Right ventricle myocardium superior (tissue), 1 donor: Measurements from ENCODE around the gene TP53. TPM values are rescaled to one million over a fixed set of nuclear protein-coding genes. Genes with fewer than 3 reads are reported as not detected.

Experiments
- ATAC-seq: fragments of 200-7000 bp; cut with Tn5 transposase; one replicate; pipeline ENCODE4 v1.9.1; 2020; ENCODE audit warnings: mild to moderate bottlenecking; ENCODE audit not compliant: poor library complexity
- DNase-seq: peaks from one replicate; pipeline ENCODE4 v3.0.0-alpha.2; 2020
- intact Hi-C: fragments of 100-400 bp; cut with DNase I; formaldehyde crosslinking; loops from one replicate; pipeline ENCODE4 v1.11.2; 2022
- long read RNA-seq: library from polyadenylated mRNA; unstranded; transcript quantifications from one replicate; pipeline ENCODE4 v2.0.0, GENCODE V29; 2021
- total RNA-seq: library from RNA; stranded (reverse); fragmentation: NEBNext Ultra II Directional; extraction: Animal tissue kit (Norgen Biotek cat#: 25700); gene quantifications from one replicate; pipeline ENCODE4 v1.2.1, GENCODE V29; 2021
- donor health status: DM: no; HTN: yes; CAD: no; lungs with severe emphysema.

Gene TP53
- total RNA-seq: 11.5 TPM
- long read RNA-seq, partial matches to known transcripts: 9 of 13 reads
- long read RNA-seq, other reads (novel, unspliced or antisense): 0 of 13 reads

- ATAC-seq (peak; percentile 82), DNase-seq (peak; percentile 90)
- intact Hi-C loops: no loop called here
These were observed at the start of gene TP53 for GRCh38 chr17:7687072-7687907. Gene TP53, minus strand, starts transcription at chr17:7687490. Its CDS starts 10,896 bp downstream, at chr17:7676594.

DNA sequence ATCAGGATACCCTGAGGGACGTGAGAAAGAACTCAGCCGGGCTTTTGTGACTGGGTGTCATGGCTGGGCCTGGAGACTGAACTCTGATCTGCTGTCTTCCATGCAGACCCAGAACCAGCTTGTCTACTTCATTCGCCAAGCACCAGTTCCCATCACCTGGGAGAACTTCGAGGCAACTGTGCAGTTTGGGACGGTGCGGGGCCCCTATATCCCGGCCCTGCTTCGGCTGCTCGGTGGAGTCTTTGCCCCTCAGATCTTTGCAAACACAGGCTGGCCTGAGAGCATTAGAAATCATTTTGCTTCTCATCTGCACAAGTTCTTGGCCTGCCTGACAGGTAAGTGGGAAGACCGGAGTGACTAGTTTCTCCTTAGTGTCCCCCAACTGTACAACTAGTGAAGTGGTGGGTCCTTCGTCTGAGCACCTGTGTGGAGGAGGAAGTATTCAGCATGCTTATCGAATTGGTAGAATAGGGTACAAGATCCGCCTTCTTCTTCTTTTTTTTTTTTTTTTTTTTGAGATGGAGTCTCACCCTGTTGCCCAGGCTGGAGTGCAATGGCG, 45.8 kb upstream of the TP53 start:
- no peak for ATAC-seq
- intact Hi-C loops: no loop called here
- DNase-seq: no peak

GRCh38 chr17:7729816-7730215, 42.5 kb upstream of the TP53 start:
- DNase-seq (no peak), ATAC-seq (no peak)
- intact Hi-C loops: no loop called here

GRCh38 chr17:7727886-7728285, 40.6 kb upstream of the TP53 start:
- DNase-seq (no peak), ATAC-seq (no peak)
- intact Hi-C loops: no loop called here

- intact Hi-C loops: no loop called here
- DNase-seq (no peak), ATAC-seq (no peak)
These were observed 34.3 kb upstream of the TP53 start for GRCh38 chr17:7721612-7722011.

DNA sequence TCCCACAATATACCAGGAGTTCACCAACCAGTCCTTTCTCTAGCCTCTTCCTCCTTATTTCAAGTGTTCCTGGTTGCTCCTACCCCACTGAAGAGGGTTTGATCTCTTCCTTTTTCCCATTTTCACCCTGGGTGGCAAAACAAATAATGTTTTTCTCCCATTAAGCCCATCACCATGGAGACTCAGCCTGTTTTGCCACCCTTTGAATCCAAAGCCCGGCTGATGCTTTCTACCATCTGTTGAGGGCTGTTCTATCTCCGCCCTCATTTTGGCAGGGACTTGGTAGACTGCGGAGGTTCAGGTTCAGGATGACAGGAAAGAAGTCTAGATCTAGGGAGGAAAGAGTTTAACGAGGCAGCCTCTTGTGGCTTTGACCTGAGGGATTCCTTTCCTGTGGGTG, 32.8 kb upstream of the TP53 start:
- ATAC-seq (no peak), DNase-seq (no peak)
- intact Hi-C loops: no loop called here

DNA sequence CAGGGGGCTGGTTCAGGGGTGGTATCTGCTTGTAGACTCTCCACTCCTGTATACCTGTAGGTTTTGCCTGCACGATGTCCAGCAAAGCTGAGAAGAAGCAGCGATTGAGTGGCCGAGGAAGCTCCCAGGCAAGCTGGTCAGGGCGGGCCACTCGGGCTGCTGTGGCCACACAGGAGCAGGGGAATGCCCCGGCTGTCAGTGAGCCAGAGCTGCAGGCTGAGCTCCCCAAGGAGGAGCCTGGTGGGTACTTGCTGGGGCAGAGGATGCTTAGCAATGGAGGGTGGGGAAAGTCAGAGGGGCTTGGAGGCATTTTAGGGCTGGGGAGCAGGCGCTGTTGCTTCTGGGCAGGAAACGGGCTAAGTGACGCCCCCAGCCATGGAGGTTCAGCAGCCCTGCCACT, 32.4 kb upstream of the TP53 start:
- ATAC-seq (no peak), DNase-seq (no peak)
- intact Hi-C loops: no loop called here

GRCh38 chr17:7717756-7718350, 30.6 kb upstream of the TP53 start:
- no peak for DNase-seq
- intact Hi-C loops: no loop called here
- peak; percentile 19 for ATAC-seq

DNA sequence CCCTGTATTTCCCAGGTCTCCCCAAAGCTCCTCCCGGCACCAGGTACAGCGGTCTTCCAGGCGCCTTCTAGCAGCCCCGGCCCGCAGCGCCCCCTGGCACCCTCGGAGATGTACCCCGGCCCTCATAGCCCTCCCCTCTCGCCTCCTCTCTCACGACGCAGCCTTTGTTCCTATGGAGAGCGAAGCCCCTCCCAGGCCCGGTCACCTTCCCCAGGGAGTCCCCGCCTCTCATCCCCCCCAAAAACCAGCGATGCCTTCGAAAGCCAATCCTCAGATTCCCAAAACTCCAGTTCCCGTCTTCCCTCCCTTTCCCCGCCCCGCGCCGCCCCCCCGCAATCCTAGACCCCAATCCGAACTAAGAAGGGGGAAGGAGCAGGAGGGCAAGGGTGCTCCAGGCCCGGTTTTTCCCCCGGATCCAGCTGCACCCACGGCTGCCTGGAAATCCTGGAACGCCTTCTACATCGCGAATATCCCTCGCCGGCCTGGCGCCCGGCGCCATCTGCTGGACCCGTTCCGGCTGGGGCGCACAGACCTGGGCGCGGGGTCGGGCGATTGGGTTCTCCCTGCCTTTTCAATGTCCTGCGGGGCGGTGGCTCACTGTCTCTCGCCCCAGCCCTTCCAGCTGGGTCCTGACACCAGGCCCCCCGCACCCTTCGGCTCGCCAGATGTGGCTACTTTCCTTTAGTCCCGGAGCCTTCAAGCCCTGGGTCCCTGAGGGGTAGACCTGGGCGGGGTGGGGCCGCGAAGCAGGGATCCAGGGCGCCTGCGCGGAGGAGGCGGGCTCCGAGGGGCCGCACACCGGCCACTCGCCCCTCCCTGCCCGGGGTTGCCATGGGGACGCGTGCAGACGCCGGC, 29.8 kb upstream of the TP53 start, which contains the start of gene DNAH2:
DNAH2 (plus strand) TSS at position 844 of the 855 bp plus-strand sequence. CDS start 1,991 bp downstream, outside the sequence.
- ATAC-seq: peak; percentile 91
- DNase-seq: peak; percentile 78

GRCh38 chr17:7715936-7716886, 28.9 kb upstream of the TP53 start:
- intact Hi-C loops: no loop called here
- DNase-seq (no peak), ATAC-seq (no peak)

More for the DNA sequence above, 29.8 kb upstream of the TP53 start, which contains the start of gene DNAH2:
- intact Hi-C loops: no loop called here

- DNase-seq (no peak), ATAC-seq (no peak)
- intact Hi-C loops: no loop called here
These were observed 27.7 kb upstream of the TP53 start for GRCh38 chr17:7714721-7715594.

DNA sequence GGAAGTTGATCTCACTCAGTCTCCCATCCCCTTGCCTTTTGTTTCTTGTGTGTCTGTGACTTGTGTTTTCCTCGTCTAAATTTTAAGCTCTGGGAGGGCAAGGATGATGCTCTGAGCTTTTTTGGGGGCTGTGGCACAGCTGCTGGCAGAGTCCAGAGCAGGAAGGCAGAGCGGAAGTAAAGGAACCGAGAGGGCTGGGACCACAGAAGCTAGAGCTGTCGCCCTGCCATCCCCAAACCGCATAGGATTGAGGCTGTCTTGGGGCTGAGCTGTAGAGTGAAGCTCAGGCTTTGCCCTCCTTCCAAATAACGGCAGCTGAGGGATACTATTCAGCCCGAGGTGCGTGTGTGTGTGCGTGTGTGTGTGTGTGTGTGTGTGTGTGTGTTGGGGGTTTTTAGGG, 26.5 kb upstream of the TP53 start:
- no peak for ATAC-seq
- DNase-seq: no peak
- intact Hi-C loops: no loop called here

DNA sequence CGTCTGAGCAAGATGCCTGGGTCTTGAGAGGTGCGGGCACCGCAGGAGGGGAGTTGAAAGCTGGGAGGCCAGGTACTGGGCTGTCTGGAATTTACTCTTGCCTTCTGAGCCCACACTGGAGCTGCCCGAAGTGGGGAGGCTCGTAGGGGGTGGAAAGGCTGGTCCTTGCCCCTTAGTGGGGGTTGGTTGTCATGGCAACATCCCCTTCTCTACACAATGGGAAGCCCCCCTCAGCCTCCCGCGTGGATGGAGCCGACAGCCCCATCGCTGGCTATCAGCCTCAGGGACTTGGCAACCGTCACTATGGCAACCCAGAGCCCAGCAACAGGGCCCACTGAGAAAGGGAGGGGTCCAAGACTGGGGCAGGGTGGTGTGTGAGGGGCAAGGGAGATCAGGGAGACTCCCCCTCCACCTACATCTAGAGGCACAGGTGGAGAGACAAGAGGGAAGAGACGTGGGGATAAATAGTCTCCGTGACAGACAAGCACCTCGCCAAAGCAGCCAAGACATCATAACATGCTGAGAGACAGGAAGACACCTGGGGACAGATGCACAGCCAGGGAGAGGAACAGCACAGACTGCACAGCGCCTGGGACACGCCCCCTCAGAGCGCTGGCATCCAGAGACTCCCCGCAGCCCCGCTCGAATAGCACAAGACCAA, 25.0 kb upstream of the TP53 start:
- no peak for DNase-seq
- no peak for ATAC-seq
- intact Hi-C loops: no loop called here

DNA sequence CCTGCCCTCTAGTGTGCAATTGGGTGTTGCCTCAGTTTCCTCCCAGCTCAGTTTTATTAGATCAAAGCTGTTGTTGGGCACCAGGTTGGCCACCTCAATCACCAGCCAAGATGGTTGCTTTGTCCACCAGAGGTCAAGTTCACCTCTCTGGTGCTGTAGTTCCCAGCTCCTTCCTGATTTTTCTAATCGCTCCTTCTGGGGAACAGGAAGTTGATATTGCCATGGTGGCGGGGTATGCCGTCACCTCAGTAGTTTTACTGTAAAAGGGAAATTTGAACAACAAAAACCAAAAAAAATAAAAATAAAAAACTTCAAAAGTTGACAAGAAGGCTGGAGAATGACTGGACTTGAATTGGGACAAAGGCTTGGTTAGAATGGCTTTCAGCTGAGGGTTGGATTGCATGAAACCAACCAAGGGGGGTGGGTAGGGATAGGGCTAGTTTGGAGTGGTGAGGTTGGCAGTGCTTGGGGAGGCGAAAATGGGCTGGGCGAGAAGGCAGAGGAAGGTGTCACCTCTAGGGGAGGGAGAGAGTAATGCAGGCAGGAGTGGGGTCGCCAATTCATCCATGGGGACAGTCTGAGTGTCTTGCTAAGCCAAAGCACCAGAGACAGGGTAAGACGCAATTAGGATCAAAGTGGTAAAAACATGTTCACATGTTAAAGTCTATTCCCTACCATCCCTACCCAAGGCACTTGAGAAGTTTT, 23.9 kb upstream of the TP53 start:
- DNase-seq (no peak), ATAC-seq (no peak)
- intact Hi-C loops: no loop called here

DNA sequence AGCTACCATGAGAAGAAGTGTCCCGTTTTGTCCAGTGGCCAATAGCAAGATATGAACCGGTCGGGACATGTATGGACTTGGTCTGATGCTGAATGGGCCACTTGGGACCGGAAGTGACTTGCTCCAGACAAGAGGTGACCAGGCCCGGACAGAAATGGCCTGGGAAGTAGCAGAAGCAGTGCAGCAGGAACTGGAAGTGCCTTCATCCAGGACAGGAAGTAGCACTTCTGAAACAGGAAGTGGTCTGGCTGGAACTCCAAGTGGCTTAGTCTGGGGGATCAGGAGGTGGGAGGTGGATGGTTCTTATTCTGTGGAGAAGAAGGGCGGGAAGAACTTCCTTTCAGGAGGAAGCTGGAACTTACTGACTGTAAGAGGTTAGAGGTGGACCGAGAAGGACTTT, 23.0 kb upstream of the TP53 start:
- intact Hi-C loops: no loop called here
- no peak for DNase-seq
- ATAC-seq: no peak

- no peak for ATAC-seq
- DNase-seq: no peak
- intact Hi-C loops: no loop called here
These were observed 21.7 kb upstream of the TP53 start for GRCh38 chr17:7709031-7709430.
